C4-2B (cell line): ENCODE measurements around the gene SRRM4.

Source experiments
- ZFX ChIP-seq: fragments of 450-650 bp; IDR thresholded peaks from 2 replicates; pipeline ENCODE4 v1.6.1; 2017
- TF ChIP-seq, protein P1 (sequence below): fragments of 450-650 bp; conservative IDR thresholded peaks from 2 replicates; pipeline ENCODE4 v1.5.1; 2017; ENCODE audit warnings: mild to moderate bottlenecking

DNA sequence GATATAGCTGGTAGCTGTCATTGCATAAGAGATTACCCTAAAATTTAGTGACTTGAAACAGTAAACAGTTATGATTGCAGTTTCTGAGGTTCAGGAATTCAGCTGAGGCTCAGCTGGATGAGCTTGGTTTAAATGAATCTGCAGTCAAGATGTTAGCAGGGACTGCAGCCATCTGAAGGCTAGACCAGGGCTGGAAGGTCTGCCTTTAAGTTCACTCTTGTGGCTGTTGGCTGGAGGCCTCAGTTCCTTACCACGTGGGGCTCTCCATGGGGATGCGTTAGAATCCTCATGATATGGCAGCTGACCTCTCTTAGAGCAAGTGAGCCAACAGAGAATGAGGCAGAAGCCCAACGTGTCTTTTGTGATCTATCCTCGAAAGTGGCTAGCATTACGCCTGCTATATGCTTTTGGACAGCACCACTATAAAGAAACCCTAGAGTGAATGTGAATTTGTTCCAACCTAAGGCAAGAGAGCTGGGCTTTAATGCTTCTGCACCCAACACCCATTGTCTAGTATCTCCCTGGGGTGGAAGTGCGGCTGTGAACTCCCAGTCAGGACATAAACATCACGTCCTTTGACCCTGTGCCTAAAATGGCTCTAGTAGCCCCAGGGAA is 223.4 kb downstream of the SRRM4 start:
- TF ChIP-seq, protein P1, sequence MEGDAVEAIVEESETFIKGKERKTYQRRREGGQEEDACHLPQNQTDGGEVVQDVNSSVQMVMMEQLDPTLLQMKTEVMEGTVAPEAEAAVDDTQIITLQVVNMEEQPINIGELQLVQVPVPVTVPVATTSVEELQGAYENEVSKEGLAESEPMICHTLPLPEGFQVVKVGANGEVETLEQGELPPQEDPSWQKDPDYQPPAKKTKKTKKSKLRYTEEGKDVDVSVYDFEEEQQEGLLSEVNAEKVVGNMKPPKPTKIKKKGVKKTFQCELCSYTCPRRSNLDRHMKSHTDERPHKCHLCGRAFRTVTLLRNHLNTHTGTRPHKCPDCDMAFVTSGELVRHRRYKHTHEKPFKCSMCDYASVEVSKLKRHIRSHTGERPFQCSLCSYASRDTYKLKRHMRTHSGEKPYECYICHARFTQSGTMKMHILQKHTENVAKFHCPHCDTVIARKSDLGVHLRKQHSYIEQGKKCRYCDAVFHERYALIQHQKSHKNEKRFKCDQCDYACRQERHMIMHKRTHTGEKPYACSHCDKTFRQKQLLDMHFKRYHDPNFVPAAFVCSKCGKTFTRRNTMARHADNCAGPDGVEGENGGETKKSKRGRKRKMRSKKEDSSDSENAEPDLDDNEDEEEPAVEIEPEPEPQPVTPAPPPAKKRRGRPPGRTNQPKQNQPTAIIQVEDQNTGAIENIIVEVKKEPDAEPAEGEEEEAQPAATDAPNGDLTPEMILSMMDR: no peak
- TF ChIP-seq ZFX: no peak
